ENCODE data around the gene FAM241B.

The FAM241B gene, protein sequence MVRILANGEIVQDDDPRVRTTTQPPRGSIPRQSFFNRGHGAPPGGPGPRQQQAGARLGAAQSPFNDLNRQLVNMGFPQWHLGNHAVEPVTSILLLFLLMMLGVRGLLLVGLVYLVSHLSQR

DNA sequence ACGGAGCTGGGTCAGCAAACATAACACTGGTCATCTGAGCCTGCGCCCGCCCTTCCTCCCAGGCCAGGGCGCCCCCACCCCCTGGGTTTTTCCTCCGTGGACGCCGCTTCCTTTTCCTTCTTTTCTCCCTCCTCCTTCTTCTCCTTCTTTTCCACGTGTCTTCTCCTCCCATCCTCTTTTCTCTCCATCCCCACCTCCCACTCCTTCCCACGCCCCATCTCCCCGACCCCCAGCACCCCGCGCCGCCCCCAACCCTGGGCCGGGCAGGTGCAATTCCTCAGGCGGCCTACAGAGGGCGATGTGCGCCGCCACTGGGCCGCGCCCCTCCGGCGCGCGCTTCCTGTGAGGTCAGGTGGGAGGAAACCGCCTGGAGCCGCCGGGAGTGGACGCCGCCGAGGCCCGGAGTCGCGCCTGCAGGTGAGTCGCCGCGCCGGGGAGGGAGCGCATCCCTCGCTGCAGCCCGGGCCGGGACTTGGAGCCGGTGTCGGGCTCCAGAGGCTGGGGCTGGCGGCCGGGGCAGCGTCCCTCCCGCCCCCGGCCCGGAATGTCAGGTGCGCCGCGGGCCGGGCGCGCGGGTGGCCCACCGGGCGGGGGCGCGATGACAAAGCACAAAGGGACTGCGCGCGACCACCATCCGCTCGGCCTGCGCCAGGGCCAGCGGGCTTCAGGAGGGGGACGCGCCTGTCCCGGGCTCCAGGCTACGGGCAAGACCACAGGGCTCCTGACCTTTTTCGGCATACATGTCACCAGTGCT, at the start of gene FAM241B:
Gene FAM241B (plus strand): TSS at position 351 of the 754 bp plus-strand sequence. CDS start 1,497 bp downstream, outside the sequence.
- DNase-seq (ENCODE audit: low read depth in 2 of 3, low spot score in 1 of 3) = peak; percentile 57 to 69 (median 63)

DNA sequence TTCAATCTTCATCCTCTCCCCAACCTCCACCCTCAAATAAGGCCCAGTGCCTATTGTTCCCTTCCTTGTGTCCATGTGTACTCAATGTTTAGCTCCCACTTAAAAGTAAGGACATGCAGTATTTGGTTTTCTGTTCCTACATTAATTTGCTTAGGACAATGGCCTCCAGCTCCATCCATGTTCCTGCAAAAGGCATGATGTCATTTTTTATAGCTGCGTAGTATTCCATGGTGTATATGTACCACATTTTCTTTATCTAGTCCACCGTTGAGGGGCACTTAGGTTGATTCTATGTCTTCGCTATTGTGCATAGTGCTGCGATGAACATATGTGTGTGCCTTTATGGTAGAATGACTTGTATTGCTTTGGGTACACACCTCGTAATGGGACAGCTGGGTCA, 49.6 kb upstream of the FAM241B start:
- no peak for DNase-seq (ENCODE audit: low read depth in 2 of 3, low spot score in 1 of 3)

DNA sequence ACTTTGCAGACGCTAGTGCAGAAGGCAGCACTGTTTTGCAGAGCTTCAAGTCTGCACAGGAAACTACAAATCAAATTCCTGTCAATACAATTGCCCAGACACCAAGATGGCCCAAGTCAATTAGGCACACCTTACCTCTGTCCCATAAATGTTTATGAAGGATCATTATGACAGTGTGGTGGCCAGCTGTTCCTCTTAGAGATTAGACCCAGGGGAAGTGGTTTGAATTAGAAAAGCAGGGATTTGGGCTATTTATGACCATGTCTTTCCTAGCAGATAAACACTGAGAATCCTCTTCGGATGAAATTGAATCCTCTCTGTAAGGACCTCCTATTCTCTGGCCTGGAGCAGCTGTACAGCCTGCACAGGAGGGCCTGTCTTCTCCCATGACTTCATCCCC, 46.9 kb upstream of the FAM241B start:
- no peak for DNase-seq (ENCODE audit: low read depth in 2 of 3, low spot score in 1 of 3)

DNA sequence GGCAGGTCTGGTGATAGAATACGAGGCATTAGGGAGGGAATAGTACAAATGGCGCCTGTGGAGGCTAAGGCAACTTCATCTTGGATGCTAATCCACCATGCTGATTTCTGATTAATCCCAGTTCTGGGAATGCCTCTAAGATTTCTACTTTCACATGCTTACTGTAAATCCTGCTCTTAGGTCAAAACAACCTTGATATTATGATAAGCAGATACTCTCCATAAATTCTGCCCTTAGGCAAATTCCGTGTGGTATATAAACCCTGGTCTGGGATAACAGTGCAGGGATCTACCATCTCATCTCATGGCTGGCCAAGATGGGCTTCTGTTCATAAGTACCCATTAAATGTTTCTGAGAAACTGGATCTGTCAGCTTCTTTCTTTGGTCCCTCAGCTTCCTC, 45.4 kb upstream of the FAM241B start:
- no peak for DNase-seq (ENCODE audit: low read depth in 2 of 3, low spot score in 1 of 3)

DNA sequence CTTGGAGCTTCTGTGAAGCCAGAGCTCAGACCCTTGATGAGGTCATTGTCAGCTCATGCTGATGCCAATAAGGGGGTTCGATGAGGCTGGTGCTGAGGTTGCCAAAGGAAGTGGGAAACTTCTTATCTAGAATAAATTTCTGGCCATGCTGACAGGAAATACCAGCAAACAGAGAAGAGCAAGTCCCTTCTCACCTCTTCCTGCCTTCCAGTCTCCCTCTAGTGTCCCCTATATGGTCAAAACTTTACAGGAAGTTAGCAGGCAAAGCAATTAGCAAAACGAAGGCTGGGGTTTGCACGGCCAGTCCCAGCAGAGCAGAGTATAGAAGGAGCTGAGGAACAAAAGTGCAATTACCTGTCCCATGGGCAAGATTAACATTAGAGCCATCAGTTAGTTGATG, 41.7 kb upstream of the FAM241B start:
- DNase-seq (ENCODE audit: low read depth in 2 of 3, low spot score in 1 of 3) = no peak

DNA sequence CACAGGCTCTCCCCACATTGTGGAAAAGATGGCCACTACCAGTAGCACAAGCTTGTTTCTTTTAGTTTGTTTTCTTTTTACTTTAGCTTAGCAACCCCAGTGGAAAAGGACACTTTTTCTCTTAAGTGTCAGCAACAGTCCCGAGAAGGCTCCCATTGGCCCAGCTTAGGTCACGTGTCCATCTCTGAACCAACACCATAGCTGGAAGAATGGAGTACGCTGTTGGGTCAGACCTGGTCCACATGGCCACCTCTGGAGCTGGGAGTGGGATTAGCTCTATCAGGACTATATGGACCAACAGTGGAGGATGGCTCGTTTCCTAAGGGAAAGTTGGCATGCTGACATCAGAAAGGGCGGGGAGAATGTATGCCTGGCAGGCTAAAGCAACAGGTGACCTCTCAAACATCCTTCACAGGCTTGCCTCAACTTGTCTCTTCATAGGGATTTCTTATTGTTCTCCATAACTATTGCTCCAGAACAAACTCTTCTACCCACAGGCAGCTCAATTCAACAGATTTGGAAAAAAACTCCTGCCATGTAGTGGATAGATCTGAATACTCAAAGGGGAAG, 29.2 kb upstream of the FAM241B start:
- DNase-seq (ENCODE audit: low read depth in 2 of 3, low spot score in 1 of 3) = no peak

DNA sequence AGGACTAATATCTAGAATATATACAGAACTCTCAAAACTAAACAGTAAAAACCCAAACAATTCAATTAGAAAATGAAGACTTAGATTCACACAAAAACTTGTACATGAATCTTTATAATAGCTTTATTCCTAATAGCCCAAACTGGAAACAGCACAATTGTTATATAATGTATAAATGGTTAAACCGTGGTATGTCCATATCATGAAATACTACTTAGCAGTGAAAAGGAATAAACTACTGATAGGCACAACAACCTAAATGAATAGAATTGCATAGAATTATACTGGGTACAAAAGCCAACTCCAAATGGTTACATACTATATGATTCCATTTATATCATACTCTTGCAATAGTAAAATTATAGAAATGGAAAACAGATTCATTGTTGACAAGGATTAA, 21.0 kb upstream of the FAM241B start:
- no peak for DNase-seq (ENCODE audit: low read depth in 2 of 3, low spot score in 1 of 3)

DNA sequence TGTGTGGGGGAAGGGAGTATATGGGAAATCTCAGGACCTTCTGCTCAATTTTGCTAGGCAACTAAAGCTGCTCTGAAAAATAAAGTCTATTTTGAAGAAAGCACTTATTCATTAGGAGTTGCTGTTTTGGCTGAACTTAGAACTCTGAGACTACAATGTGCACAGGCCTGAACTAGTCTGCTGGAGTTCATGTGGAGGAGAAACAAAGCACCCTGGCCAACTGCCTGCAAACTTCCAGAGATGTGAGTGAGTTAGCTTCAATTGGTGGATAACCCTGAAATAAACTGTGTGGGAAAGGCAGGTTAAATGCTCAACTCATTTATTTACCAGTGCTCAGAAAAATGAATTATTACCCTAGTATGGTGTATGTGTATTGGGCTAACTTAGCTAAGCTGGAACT, 17.3 kb upstream of the FAM241B start:
- DNase-seq (ENCODE audit: low read depth in 2 of 3, low spot score in 1 of 3) = no peak

DNA sequence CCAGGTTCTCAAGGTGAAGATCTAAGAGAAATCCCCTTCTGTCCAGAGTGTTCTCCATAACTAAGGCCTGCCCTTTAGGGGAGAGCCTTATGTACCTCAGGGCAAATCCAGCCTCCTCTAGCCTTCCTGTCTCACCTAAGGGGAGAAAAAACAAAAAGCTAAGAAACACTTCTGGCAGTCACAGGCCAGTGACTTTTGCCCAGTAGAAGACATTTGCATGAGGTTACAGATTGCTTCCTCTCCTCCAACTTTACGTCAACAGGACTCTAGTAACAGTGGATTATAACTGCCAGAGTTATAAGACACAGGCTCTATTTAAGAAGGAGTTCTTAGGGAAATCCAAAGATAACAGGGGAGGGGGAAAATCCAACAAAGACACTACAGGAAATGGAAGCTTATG, 15.9 kb upstream of the FAM241B start:
- no peak for DNase-seq (ENCODE audit: low read depth in 2 of 3, low spot score in 1 of 3)

DNA sequence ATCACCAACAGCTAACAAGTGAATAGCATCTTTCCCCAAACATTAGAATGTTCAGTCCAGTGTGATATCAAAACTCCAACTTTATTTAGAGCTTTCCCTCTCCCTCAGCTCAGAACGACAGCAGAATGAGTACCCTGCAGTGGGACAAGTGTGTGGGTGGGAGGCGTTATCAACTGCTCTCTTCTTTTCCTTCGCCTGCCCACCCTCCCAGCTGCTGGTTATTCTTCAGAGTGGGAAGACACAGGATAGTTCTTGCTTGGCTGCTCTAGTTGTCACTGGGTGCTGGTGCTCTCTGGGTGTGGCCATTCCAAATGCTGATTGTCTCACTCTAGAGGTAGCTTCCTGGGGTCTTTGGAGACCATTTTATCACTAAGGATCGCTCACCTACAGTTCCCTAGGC, 13.7 kb upstream of the FAM241B start:
- no peak for DNase-seq (ENCODE audit: low read depth in 2 of 3, low spot score in 1 of 3)

DNA sequence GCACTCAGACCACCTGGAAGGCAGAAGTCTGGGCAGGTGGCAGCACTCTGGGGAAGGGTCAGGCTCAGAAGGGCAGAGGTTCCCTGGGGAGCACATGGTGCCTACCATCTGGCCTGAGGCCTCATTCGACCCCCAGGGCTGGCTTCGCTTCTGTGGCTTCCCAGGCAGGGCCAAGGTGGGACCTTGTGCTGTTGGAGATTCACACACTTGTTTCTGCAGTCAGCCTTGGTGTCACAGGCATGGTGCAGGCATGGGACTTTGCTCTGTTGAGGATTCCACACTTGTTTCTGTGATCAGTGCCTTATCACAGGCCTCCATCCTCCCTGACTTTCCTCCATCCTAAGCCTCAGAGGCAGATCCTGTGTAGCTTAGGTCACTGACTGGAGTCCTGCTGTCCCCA, 11.3 kb upstream of the FAM241B start:
- DNase-seq (ENCODE audit: low read depth in 2 of 3, low spot score in 1 of 3) = no peak

DNA sequence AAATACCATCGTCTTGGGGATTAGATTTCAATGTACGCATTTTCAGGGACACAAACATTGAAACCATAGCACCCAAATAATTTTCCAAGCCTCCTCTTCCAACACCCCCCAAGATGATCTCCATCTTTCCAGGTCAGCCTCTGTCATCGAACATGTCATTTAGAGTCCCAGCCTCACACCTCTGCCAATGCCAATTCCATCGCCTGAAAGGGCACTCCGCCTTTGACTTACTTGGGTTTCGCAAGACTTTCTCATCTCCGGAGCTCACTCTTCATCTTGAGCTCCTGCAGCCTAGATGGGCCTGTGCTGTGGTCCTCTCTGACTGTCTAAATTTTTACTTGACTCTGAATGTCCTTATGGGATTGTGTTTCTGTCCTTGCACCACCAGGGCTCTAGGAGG, 10.4 kb upstream of the FAM241B start:
- no peak for DNase-seq (ENCODE audit: low read depth in 2 of 3, low spot score in 1 of 3)

DNA sequence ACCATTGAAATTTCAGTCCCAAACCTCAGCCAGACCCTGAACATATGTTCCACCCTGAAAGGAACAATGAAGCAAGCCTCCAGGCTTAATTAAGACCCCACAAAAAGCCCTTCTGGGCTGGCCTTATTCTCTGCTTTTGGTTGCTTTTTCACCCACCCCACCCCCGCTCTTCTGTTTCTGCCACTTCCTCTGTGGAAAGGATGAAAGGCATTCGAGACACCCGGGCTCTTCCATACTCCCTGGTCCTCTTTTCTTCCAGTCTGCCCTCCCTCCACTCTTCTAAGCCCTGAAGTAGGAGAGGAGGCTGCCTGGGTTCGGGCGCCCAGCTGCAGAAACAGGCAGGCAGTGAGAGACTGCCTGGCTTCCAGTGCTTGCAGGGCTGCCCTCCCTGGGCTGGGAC, 9.4 kb upstream of the FAM241B start:
- DNase-seq (ENCODE audit: low read depth in 2 of 3, low spot score in 1 of 3) = no peak

DNA sequence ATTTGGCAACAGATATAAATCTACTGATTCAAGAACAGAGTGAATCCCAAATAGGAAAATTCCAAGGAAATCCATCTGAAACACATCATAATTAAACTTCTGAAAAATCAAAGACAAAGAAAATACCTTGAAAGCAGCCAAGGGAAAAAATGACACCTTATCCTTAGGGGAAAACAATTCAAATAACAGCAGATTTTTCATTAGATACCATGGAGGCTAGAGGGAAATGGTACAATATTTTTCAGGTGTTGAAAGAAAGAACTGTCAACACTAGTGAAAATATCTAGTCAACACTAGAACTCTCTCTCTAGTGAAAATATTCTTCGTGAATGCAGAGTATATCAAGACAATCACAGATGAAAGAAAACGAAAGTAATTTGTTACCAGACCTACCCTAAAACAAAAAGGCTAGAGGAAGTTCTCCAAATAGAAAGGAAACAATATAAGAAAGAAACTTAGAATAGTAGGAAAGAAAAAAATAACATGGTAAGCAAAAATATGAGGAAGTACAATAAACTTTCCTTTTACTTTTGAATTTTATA, 5.7 kb upstream of the FAM241B start:
- DNase-seq (ENCODE audit: low read depth in 2 of 3, low spot score in 1 of 3) = no peak

DNA sequence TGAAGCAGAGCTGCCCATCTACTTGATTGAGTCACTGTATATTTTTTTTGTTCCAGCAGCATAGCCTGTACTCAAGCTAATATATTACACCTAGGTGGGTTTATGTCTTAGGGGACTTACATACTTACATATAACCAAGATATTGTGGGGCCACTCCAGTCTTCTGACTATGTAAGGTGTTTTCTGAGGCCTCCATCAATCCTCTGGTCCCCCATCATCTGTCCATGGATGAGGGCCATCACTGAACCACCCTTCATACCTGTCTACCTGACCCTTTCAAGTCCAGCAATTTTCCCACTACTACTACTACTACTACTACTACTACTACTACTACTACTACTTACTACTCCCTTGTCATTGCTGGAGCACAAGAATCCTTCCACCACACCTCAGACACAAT, 3.2 kb upstream of the FAM241B start:
- DNase-seq (ENCODE audit: low read depth in 2 of 3, low spot score in 1 of 3) = no peak

DNA sequence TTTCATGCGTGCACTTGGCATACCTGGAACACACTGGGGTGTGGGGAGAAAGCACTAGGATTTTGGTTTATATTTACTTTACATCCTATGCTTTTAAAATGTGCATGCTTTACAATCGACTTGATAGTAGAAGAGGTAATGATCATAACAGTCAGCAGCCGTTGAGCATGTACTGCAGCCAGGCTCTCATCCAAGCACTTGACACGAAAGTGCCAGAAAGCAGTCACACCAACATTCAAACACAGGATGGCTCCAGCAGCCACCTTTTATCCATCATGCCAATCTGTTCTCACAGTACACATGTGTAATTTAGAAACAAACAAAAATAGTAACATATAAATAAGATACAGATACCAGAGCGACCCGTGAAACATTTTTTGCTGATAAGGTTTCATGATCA, 1.2 kb upstream of the FAM241B start:
- no peak for DNase-seq (ENCODE audit: low read depth in 2 of 3, low spot score in 1 of 3)

DNA sequence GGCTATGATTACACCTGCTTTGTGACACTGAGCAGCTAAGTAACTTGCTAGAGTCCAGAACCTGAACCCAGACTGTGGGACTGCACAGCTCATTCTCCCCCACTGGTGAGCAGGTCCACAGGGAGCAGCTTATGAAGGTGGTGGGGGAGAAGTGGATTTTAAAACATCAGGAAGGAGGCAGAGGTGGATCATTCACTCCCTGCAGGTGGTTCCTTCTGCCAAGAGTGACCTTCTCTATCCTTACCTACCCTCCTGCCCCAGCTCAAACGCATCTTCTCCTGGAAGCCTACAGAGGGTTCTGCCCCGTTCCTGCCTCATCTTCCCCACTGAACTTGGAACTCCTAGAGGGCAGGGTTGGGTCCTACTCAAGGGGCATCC, 539 bp upstream of the FAM241B start:
- DNase-seq (ENCODE audit: low read depth in 2 of 3, low spot score in 1 of 3) = no peak

DNA sequence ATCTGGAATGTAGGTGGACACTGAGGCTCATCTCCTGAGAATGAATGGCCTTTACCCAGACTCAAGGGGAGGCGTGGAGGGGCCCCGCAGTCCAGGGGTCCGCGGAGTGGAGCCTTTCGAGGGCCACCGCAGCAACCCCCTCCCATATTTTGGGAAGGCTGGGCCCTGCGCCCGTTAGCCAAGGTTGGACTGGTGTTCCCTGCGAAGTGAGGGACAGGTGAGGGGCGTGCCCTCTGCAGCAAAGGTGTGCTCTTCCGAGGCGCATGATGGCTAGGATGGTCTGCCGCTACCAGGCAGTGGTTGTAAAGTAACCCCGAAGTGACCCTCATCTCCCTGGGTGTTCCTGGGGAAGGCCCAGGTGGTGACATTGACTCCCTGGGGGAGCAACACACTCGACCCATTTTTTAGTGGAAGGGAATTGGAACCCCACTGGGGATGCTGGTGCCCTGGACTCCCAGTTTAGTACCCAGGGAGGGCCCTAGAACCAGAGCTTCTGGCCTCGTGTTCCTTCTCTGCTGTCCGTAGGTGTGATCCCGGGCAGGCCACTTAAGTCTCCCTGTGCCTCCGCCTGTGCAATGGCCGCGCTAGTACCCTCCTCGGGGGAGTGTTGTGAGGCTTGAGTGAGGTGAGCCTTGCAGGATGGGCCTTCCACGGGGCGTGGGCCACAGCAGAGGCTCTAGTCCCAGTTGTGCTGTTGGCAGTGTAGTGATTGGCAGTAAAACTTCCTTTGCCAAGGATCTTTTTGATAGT, 779 bp downstream of the FAM241B start:
- DNase-seq (ENCODE audit: low read depth in 2 of 3, low spot score in 1 of 3) = no peak

DNA sequence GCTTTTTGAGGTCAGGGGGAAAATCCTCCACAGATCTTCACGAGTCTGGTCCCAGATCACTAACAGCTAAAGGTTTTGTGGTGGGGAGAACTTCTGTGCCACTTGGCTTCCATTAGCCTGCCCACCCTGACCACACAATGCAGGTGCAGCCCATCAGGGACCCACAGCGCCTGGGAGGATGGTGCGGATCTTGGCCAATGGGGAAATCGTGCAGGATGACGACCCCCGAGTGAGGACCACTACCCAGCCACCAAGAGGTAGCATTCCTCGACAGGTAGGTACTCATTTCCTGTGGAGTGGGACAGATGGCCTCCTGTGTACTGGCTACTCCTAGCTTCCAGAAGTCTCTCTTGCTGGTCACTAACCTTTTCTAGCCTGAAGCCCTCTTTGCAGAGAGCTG, 1.5 kb downstream of the FAM241B start:
- no peak for DNase-seq (ENCODE audit: low read depth in 2 of 3, low spot score in 1 of 3)

DNA sequence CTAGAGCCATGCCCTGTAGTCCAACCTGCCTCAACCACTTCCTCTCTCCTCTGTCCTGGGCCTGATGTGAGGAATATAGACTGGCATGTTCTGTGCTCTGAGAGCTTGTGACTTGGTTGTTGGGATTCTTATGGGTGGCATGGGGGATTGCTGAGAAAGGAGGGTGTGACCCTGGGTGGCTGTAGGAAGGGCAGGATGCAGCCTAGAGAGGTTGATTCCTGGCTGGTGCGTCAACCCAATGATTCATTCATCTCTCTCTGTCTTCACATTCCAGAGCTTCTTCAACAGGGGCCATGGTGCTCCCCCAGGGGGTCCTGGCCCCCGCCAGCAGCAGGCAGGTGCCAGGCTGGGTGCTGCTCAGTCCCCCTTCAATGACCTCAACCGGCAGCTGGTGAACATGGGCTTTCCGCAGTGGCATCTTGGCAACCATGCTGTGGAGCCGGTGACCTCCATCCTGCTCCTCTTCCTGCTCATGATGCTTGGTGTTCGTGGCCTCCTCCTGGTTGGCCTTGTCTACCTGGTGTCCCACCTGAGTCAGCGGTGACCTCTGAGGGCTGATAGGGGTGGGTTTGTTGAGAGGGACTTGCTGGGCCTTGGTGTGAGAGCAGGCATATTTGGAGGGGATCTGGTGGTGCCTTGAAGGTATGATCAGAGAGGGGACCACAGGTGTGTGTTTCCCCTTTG, 2.6 kb downstream of the FAM241B start:
- DNase-seq (ENCODE audit: low read depth in 2 of 3, low spot score in 1 of 3) = no peak
